Measurements from ENCODE around the gene SFI1. TPM values are rescaled to one million over a fixed set of nuclear protein-coding genes. Genes with fewer than 3 reads are reported as not detected.
A peak's percentile ranks its signal among the peaks of the same experiment; 100 is the strongest.

SFI1 gene
- total RNA-seq, 3 donors from 2014 or later (not counting 1 experiment from before 2014, with no cell fraction given), result 208 to 225 (median 217) TPM

DNA sequence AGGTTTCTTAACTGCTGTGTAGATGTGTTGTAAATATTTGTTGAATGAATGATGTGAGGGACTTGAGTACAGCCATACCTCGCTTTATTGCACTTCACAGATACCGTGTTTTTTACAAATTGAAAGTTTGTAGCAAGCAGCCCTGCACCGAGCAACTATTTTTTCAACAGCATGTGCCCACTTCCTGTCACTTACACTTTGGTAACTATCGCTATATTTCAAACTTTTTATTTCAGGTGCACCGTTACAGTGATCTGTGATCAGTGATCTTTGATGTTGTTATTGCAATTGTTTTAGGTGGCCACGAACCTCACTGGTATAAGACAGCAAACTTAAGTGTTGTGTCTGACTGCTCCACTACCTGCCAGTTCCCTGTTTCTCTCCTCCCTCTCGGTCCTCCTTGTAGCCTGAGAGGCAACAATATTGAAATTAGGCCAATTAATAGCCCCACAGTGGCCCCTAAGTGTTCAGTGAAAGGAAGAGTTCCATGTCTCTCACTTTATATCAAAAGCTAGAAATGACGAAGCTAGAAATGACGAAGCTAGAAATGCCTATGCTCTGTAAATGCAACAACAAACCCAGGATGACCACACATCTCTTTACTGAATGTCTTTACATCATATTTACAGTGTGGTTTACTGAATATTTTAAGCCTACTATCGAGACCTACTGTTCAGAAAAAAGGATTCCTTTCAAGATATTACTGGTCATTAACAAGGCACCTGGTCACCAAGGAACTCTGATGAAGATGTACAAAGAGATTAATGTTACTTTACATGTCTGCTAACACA, 1.0 kb downstream of the SFI1 start:
- H3K27me3 ChIP-seq (ENCODE audit: control insufficient read depth, insufficient read depth, low read length), result no peaks in the 10 kb centered on the region
- Mint-ChIP-seq H3K27ac (peak overlapping the region; percentile 92 to 94), H3K9me3 (no peaks in the 10 kb centered on the region), H3K27me3 (ENCODE audit: low read depth in 2 of 2) (no peaks in the 10 kb centered on the region), H3K36me3 (no peaks in the 10 kb centered on the region), H3K4me3 (peak overlapping the region; percentile 93), H3K4me1 (peaks cover 19 to 21% of the 10 kb centered on the region in 2 donors)
- TF ChIP-seq, protein P1, sequence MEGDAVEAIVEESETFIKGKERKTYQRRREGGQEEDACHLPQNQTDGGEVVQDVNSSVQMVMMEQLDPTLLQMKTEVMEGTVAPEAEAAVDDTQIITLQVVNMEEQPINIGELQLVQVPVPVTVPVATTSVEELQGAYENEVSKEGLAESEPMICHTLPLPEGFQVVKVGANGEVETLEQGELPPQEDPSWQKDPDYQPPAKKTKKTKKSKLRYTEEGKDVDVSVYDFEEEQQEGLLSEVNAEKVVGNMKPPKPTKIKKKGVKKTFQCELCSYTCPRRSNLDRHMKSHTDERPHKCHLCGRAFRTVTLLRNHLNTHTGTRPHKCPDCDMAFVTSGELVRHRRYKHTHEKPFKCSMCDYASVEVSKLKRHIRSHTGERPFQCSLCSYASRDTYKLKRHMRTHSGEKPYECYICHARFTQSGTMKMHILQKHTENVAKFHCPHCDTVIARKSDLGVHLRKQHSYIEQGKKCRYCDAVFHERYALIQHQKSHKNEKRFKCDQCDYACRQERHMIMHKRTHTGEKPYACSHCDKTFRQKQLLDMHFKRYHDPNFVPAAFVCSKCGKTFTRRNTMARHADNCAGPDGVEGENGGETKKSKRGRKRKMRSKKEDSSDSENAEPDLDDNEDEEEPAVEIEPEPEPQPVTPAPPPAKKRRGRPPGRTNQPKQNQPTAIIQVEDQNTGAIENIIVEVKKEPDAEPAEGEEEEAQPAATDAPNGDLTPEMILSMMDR (IDR thresholded peaks at IDR 0.05), result no peak
- H3K9me3 ChIP-seq (ENCODE audit: control insufficient read depth, insufficient read depth, low read length), result no peaks in the 10 kb centered on the region
- peak overlapping the region; percentile 77 for H3K4me3 ChIP-seq (ENCODE audit: low read length)
- DNase-seq (peak in 1 of 2 donors; percentile 75), ATAC-seq (peak; percentile 21 to 45 (median 37))
- WGBS (ENCODE audit: insufficient coverage), result 18% methylated on average over 6 of the region's 10 CpGs
- peaks cover 33% of the 10 kb centered on the region for H3K4me1 ChIP-seq (ENCODE audit: control insufficient read depth, insufficient read depth, low read length)
- peak overlapping the region; percentile 73 for H3K27ac ChIP-seq (ENCODE audit: low read length)
- H3K36me3 ChIP-seq (ENCODE audit: control insufficient read depth, insufficient read depth, low read length), result peaks cover 6% of the 10 kb centered on the region
- intact Hi-C loops (cut with micrococcal nuclease), result loop anchor here (2.0 to 10.0 kb wide), 3 partner anchors 133 to 255 kb away; partner anchors contain the start of genes DEPDC5, PATZ1 and PRR14L

DNA sequence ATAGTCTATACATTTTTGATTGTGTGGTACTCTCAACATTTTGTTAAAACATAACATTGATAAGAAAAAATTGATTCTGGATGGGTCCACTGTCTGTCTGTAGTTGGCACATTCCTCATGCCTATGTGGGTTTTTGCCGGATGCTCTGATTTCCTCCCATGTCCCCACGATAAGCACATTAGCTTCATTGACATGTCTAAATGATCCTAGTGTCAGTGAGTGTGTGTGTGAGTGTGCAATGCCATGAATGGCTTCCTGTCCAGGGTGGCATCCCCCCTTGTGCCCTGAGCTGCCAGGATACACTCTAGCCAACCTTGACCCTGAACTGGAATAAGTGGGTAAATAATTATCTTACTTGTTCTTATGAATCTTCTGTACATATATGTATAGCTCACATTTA, 5.4 kb downstream of the SFI1 start:
- TF ChIP-seq, protein P1 (IDR thresholded peaks at IDR 0.05), result no peak
- Mint-ChIP-seq H3K36me3 (peaks cover 2% of the 10 kb centered on the region), H3K27me3 (ENCODE audit: low read depth in 2 of 2) (no peaks in the 10 kb centered on the region), H3K27ac (peak overlapping the region; percentile 12 to 51), H3K9me3 (no peaks in the 10 kb centered on the region), H3K4me3 (peak overlapping the region; percentile 11), H3K4me1 (peaks cover 34 to 38% of the 10 kb centered on the region in 2 donors)
- 75% methylated on average over 1 of the region's 2 CpGs for WGBS (ENCODE audit: insufficient coverage)
- intact Hi-C loops (cut with micrococcal nuclease), result no loop called here
- no peak for ATAC-seq
- H3K4me3 ChIP-seq (ENCODE audit: low read length), result no peak overlapping the region
- no peak overlapping the region for H3K27ac ChIP-seq (ENCODE audit: low read length)
- DNase-seq, result no peak
- H3K9me3 ChIP-seq (ENCODE audit: control insufficient read depth, insufficient read depth, low read length), result no peaks in the 10 kb centered on the region
- no peaks in the 10 kb centered on the region for H3K27me3 ChIP-seq (ENCODE audit: control insufficient read depth, insufficient read depth, low read length)
- peaks cover 26% of the 10 kb centered on the region for H3K4me1 ChIP-seq (ENCODE audit: control insufficient read depth, insufficient read depth, low read length)
- peaks cover 6% of the 10 kb centered on the region for H3K36me3 ChIP-seq (ENCODE audit: control insufficient read depth, insufficient read depth, low read length)

DNA sequence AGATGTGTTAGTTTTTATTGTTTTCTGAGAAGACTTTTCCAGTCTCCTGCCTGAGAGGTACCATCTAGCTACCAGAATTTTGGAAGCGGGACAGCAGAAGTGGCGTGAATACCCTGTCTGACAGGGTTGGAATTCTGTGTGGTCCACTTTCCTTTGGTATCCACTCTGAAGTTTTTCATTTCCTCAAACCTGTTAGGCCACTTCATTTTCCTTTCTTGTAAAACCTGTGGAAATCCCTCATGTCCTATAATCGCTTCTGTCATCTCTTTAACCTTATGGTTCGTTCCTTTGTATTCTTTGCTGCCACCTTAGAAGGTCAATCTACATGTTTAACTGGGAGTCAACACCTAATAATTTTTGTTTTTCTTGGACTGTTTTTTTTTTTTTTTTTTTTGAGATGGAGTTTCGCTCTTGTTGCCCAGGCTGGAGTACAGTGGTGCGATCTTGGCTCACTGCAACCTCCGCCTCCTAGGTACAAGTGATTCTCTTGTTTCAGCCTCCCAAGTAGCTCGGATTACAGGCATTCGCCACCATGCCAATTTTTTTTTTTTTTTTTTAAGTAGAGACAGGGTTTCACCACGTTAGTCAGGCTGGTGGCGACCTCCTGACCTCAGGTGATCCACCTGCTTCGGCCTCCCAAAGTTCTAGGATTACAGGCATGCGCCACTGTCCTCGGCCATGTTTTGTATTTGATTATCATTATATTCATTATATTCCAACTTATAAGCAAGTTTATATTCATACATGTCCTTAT, 7.1 kb downstream of the SFI1 start:
- Histone ChIP-seq H3K4me1 (ENCODE audit: control insufficient read depth, insufficient read depth, low read length) (peaks cover 13% of the 10 kb centered on the region), H3K27me3 (ENCODE audit: control insufficient read depth, insufficient read depth, low read length) (no peaks in the 10 kb centered on the region), H3K9me3 (ENCODE audit: control insufficient read depth, insufficient read depth, low read length) (no peaks in the 10 kb centered on the region), H3K36me3 (ENCODE audit: control insufficient read depth, insufficient read depth, low read length) (peaks cover 6% of the 10 kb centered on the region), H3K27ac (ENCODE audit: low read length) (no peak overlapping the region), H3K4me3 (ENCODE audit: low read length) (no peak overlapping the region)
- peaks cover 12% of the 10 kb centered on the region for H3K36me3 Mint-ChIP-seq
- DNase-seq, result no peak
- no peak overlapping the region for H3K4me3 Mint-ChIP-seq
- ATAC-seq, result no peak
- peak overlapping the region in 1 of 2 donors; percentile 12 for H3K27ac Mint-ChIP-seq
- intact Hi-C loops (cut with micrococcal nuclease), result no loop called here
- peaks cover 32 to 34% of the 10 kb centered on the region in 2 donors for H3K4me1 Mint-ChIP-seq
- no peaks in the 10 kb centered on the region for H3K27me3 Mint-ChIP-seq (ENCODE audit: low read depth in 2 of 2)
- 96% methylated on average over 10 of the region's 14 CpGs for WGBS (ENCODE audit: insufficient coverage)
- no peaks in the 10 kb centered on the region for H3K9me3 Mint-ChIP-seq
- TF ChIP-seq, protein P1 (IDR thresholded peaks at IDR 0.05), result no peak

Data from natural killer cell (primary cell).